GM10847 (cell line): ENCODE data around the gene BIRC7.

Experiments
- POLR2A ChIP-seq: IDR thresholded peaks from 2 replicates; pipeline ENCODE4 v1.6.1; 2011; ENCODE audit not compliant: insufficient read length; ENCODE audit errors: extremely low read depth

Gene BIRC7

DNA sequence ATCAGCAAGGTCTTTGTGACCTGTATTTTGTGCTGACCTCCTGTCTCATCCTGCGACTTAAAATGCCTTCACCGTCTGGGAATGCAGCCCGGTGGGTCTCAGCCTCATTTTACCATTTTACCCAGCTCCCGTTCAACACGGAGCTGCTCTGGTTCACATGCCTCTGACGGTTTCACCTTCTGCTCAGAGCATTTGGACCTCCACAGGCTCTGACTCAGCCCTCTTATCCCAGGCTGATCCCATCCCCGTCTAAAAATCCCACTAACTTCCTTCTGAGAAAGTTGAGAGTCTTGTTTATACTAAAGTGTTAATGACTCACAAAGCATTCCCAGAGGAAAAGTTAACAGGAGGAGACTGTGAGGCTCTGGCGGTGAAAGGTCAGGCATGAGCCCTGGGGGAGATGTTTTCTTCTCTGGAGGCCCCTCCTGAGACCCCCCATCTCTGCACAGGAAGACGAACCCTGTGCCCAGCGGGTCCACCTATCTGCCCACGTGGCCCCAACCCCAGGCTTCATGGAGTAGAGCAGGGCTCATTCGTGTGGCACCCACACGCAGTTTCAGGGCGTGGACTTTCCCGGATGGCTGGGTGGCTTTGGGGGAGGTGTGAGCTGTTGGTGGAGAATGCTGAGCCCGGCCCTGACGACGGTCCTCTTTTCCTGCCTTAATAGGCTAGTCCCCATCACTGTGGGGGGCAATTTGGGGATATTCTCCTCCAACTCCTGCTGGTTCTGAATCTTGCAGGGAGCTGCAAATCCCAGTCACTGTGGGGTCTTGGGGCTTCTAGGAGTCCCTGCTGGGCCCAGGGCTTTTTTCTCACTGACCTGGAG lies 3.3 kb upstream of the BIRC7 start:
- TF ChIP-seq POLR2A, result no peak

DNA sequence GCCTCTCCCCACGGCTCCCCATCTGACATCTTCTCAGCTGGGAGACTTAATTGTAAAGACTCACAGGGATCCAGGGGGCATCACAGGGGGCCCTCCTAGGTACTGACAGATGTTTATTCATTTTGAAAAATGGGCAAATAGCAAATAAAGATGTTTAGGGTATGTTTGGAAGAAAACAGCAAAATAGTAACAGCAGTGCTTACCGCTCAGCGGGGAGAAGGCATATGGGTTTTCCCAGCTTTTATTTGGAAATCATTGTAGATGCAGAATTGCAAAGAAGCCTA lies 2.7 kb upstream of the BIRC7 start:
- no peak for TF ChIP-seq POLR2A

GRCh38 chr20:63233924-63234323 lies 1.8 kb upstream of the BIRC7 start:
- TF ChIP-seq POLR2A, result no peak

DNA sequence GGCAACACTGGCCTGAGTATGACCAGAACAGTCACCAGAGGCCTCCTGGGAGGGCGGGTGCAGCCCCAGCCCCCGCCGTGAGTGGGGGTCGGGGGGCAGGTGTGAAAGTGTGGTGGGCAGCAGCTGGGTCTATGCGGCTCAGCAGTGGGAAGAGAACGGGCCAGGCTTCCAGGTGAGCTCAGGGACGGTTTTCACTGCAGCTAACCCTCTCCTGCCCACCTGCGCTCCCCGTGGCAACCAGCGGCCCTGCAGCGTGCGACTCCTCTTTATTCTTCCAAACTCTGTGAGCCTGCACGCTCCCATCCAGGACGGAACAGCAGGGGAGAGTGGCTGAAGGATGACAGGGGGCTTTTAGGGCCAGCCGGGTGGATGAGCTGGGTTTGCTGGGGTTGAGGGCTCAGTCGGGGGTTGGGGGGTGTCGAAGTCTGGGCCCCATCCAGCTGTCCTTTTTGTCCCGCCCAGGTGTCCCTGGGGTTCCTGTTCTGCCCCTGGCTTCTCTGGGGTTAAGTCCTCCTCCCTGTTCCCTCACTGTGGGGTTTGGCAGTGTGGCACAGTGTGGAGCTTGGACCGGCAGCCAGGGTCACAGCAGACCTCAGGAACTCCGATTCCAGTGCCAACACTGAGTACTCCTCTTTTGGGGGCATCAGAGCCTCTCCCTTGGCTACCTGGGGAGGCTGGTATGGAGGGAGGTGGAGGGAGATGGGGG lies 859 bp upstream of the BIRC7 start:
- no peak for TF ChIP-seq POLR2A

GRCh38 chr20:63236116-63236837 lies 572 bp downstream of the BIRC7 start:
- TF ChIP-seq POLR2A, result no peak

DNA sequence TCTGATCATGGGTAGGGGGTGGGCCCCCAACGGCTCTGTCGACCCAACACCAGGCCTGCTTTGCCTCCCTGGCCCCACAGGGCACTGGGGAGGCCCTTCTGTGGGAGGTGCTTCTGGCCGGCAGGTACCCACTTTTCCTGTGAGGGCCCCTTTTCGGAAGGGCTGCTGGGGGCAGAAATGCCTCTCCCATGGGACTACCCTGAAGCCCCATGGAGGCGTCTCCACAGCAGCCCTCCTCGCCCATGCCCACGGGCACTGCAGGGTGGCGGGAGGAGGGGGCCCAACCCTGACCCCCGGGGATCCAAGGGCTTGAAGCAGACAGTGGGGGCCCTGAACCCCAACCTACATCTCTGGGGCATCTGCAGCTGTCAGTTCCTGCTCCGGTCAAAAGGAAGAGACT lies 2.3 kb downstream of the BIRC7 start:
- no peak for TF ChIP-seq POLR2A

DNA sequence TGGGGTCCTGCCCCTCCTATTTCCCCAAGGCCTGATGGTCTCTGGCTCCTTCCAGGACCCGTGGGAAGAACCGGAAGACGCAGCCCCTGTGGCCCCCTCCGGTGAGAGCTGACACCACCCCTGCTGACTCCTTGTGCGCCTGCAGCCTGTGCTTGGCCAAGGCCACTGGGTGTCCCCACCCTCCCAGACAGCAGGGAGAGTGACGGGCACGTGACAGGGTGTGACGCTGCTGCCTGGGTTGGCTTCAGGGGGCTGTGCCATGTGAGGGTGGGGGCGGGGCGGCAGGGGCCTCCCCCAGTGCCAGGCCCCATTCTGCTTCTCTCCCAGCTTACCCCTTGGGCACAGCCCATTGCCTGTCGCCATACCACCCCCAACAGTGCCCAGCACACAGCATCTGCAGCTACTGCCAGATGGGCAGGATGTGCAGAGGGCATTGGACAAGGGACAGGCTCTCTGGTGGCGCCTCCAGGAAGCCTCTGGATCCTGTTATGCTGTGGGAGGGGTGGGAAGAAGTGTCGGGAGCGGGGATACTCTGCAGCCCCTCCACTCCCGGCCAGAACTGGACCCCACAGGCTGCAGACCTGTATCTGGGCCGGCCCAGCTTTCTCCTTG lies 2.9 kb downstream of the BIRC7 start:
- TF ChIP-seq POLR2A, result no peak

DNA sequence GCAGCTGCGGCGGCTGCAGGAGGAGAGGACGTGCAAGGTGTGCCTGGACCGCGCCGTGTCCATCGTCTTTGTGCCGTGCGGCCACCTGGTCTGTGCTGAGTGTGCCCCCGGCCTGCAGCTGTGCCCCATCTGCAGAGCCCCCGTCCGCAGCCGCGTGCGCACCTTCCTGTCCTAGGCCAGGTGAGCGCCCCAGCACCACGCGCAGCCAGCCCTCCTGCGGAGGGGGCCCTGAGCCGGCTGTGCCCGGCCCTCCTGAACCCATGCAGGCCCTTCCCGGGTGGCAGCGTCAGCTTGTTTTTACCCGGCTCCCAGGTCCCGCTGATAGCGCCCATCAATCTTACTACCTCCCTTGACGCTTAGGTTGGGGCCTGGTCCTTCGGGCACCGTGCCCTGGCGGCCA lies 3.7 kb downstream of the BIRC7 start:
- no peak for TF ChIP-seq POLR2A

DNA sequence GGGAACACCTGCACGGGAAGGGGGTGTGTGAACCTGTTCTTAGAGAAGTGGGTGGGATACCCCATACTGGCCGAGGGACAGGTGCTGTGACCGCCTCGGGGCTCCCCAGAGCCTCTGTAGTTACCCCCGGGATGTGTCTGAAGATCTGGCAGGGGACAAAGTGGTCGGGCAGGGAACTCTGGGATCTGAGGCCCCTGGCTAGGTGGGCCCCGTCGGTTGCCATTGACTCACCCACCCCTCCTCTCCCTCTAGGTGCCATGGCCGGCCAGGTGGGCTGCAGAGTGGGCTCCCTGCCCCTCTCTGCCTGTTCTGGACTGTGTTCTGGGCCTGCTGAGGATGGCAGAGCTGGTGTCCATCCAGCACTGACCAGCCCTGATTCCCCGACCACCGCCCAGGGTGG lies 4.3 kb downstream of the BIRC7 start:
- TF ChIP-seq POLR2A, result no peak

DNA sequence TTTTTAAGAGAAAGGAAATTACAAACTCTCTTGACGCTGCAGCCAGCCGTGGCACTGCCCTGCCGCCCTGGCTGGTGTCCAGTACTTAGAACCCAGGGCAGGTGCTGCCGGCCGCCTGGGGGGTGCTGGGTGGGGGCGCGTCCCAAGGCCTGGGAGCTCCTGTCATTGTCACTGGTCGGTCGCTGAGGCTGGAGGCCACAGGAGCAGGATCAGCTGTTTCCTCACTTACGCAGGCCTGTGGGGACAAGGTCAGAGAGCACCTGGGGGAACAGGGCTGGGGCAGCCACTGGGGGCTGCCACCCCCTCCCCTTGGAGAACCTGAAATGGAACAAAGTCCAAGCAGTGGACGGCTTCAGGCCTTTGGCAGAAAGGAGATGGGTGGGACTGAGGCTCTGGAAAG lies 5.6 kb downstream of the BIRC7 start:
- no peak for TF ChIP-seq POLR2A

DNA sequence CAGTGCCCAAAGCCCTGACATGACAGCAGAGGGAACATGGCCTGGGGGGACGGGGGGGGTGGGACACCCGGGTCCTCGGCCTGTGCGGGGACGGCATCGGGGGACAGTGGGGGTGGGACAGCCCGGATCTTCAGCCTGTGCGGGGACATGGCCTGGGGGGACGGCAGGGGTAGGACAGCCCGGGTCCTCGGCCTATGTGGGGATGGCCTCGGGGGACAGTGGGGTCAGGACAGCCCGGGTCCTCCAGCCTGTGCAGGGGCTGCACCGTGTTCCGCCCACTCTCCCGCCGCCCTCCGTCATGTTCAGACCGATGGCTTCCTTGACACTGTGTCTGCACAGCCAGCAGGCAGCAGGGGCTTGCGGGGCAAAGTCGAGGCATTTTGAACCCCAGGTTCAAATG lies 7.0 kb downstream of the BIRC7 start:
- TF ChIP-seq POLR2A, result no peak

GRCh38 chr20:63243604-63244247 lies 8.0 kb downstream of the BIRC7 start:
- no peak for TF ChIP-seq POLR2A

DNA sequence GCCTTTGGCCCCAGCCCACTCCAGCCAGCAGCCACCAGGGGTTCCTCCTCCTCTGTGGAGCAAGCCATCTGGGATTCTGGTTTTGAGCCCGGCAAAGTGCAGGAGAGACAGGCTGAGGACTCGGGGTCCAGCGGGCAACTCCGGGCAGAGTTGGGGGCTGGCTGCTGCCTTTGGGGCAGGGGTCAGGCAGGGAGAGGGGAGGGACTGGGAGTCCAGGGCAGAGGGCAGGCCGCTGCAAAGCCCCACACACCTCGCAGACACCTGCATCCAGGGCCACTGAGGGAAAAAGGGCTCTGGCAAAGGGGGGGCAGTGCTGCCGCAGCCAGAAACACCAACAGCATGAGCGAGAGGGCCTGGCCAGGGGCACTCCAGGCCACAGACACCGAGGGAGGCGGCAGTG lies 8.8 kb downstream of the BIRC7 start:
- TF ChIP-seq POLR2A, result no peak

DNA sequence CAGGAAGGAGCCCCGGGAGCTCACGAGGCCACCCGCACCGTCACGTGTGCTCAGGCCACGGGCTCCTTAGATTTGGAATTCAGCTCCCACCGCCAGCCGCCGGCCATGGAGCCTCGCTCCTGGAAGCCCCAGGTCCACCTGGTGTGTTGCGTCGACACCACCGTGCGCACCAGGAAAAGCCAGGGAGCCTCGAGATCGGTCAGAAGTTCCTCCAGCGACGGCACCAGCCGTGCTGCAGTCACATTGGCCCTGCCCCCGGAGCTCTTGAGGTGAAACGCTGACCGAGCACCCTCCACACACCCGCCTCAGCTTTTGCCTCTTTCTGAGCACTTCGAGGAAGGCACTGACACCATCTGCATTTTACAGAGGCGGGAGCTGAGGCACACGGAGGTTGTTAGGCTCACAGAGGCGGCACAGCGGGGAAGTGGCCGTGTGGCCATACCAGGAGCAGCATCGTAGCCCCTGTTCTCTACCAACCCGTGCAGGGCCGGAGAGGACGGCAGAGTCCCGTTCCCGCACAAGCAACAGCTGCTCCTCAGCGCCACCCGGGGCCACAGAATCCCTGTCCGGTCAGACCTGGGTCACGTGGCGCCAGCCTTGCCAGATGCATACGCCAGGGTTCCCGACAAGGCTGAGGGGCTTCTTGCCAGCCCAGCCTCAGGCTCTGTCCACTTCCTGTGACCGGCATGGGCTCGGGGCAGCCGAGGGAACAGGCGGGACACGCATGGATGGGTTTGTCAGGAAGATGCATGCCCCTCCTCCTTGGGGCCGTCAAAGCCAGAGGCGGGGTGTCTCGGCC lies 11.0 kb downstream of the BIRC7 start:
- TF ChIP-seq POLR2A, result no peak
